K562 (cell line): Measurements from ENCODE around the gene MADCAM1. TPM values are rescaled to one million over a fixed set of nuclear protein-coding genes. Genes with fewer than 3 reads are reported as not detected.

Experiments used
- BHLHE40 ChIP-seq: IDR thresholded peaks from 2 replicates; pipeline ENCODE4 v1.6.1; 2011; ENCODE audit warnings: low read length, improper control_type of control experiment
- CBX1 ChIP-seq: sonication (generic); IDR thresholded peaks from 2 replicates; pipeline ENCODE4 v1.6.1; 2016; ENCODE audit warnings: antibody characterized with exemption, low read depth, mild to moderate bottlenecking
- FOXK1 ChIP-seq: sonication (generic); formaldehyde crosslinking; IDR thresholded peaks from 2 replicates; pipeline ENCODE4 v1.8.0; 2022; ENCODE audit warnings: missing genetic modification reagents, mild to moderate bottlenecking, borderline replicate concordance
- GABPB1 ChIP-seq: sonication (generic); formaldehyde crosslinking; IDR thresholded peaks from 2 replicates; pipeline ENCODE4 v1.8.0; 2022; ENCODE audit warnings: mild to moderate bottlenecking, missing genetic modification reagents
- GATAD2B ChIP-seq: fragments of 450-650 bp; IDR thresholded peaks from 2 replicates; pipeline ENCODE4 v1.6.1; 2017; ENCODE audit warnings: mild to moderate bottlenecking, borderline replicate concordance
- HMG20B ChIP-seq: fragments of 250-450 bp; sonication (Bioruptor Pico); IDR thresholded peaks from 2 replicates; pipeline ENCODE4 v1.5.0; 2021; ENCODE audit warnings: mild to moderate bottlenecking
- LCOR ChIP-seq: sonication (generic); formaldehyde crosslinking; IDR thresholded peaks from 2 replicates; pipeline ENCODE4 v1.8.0; 2022; ENCODE audit warnings: mild to moderate bottlenecking, missing genetic modification reagents
- MECOM ChIP-seq: fragments of 250-450 bp; sonication (Bioruptor Pico); IDR thresholded peaks from 2 replicates; pipeline ENCODE4 v1.8.0; 2022; ENCODE audit warnings: inconsistent platforms
- MEIS2 ChIP-seq: fragments of 450-650 bp; IDR thresholded peaks from 2 replicates; pipeline ENCODE4 v1.6.1; 2014; ENCODE audit warnings: mild to moderate bottlenecking; ENCODE audit not compliant: partially characterized antibody
- PCBP2 ChIP-seq: fragments of 200-400 bp; formaldehyde crosslinking; IDR thresholded peaks from 2 replicates; pipeline ENCODE4 v1.6.1; 2018; ENCODE audit warnings: low read length, low read depth, mild to moderate bottlenecking, moderate library complexity; ENCODE audit not compliant: poor library complexity, severe bottlenecking
- PTBP1 ChIP-seq: fragments of 200-400 bp; formaldehyde crosslinking; IDR thresholded peaks from 2 replicates; pipeline ENCODE4 v1.6.1; 2017; ENCODE audit warnings: low read depth, low read length
- RBM39 ChIP-seq: fragments of 200-400 bp; formaldehyde crosslinking; optimal IDR thresholded peaks from 2 replicates; pipeline ENCODE3; 2018; ENCODE audit warnings: low read depth, low read length
- TGIF2 ChIP-seq: sonication (generic); formaldehyde crosslinking; IDR thresholded peaks from 2 replicates; pipeline ENCODE4 v1.8.1; 2022; ENCODE audit warnings: mild to moderate bottlenecking, missing genetic modification reagents, moderate library complexity
- XRCC4 ChIP-seq: IDR thresholded peaks from one replicate; pipeline ENCODE4 v1.6.1; 2011; ENCODE audit not compliant: insufficient read depth, insufficient read length; ENCODE audit errors: extremely low read depth
- ZFP30 ChIP-seq: fragments of 250-450 bp; sonication (Bioruptor Pico); IDR thresholded peaks from 2 replicates; pipeline ENCODE4 v1.8.0; 2022; ENCODE audit warnings: moderate library complexity, mild to moderate bottlenecking, inconsistent platforms, borderline replicate concordance
- ZNF140 ChIP-seq: fragments of 250-450 bp; sonication (Bioruptor Pico); IDR thresholded peaks from 2 replicates; pipeline ENCODE4 v1.8.0; 2021; ENCODE audit warnings: moderate library complexity, mild to moderate bottlenecking, inconsistent platforms
- ZNF354B ChIP-seq: fragments of 250-450 bp; sonication (Bioruptor Pico); IDR thresholded peaks from 2 replicates; pipeline ENCODE4 v1.4.0; 2020
- ZNF780A ChIP-seq: fragments of 250-450 bp; sonication (Bioruptor Pico); IDR thresholded peaks from 2 replicates; pipeline ENCODE4 v1.5.0; 2021; ENCODE audit warnings: mild to moderate bottlenecking
- polyA plus RNA-seq, 8 experiments: library from polyadenylated mRNA; depleted of rRNA in 4 of 8; stranded (reverse) in 5 of 8; unstranded in 3 of 8; fragments of >200 nt; fragmentation: Nextera tagmentation in 2 of 8; fragmentation: Illumina TruSeq in 1 of 8; extraction: Ambion mirVana in 2 of 8; extraction: Trizol in 1 of 8; gene quantifications; 2 replicates each; pipeline versions ENCODE4 v1.2.1 to v1.2.3, GENCODE V29; 2011 to 2014; ENCODE audit warnings: inconsistent platforms in 1 of 8, missing spikeins in 1 of 8
- total RNA-seq, 7 experiments: library from RNA; depleted of rRNA in 6 of 7; stranded (reverse); fragments of >200 nt in 6 of 7; fragmentation: Illumina TruSeq in 2 of 7; extraction: Trizol in 2 of 7; gene quantifications; 2 replicates each; pipeline versions ENCODE4 v1.2.1 to v1.2.3, GENCODE V29; 2011 to 2021; ENCODE audit warnings: low replicate concordance in 1 of 7
- TF ChIP-seq, protein P1 (sequence below): IDR thresholded peaks from 2 replicates; pipeline ENCODE4 v1.6.1; 2014; ENCODE audit warnings: antibody characterized with exemption
- TF ChIP-seq, protein P2 (sequence below), 2 experiments: fragments of 450-650 bp in 1 of 2; IDR thresholded peaks; 2 replicates each; pipeline ENCODE4 v1.6.1; 2011 to 2017; ENCODE audit warnings: low read depth in 2 of 2, antibody characterized with exemption in 1 of 2, borderline replicate concordance in 1 of 2, low read length in 1 of 2, mild to moderate bottlenecking in 1 of 2, mixed read lengths in 1 of 2; ENCODE audit not compliant: control insufficient read depth in 1 of 2
- TF ChIP-seq, protein P3 (sequence below): conservative IDR thresholded peaks from 2 replicates; pipeline ENCODE4 v1.6.1; 2011; ENCODE audit warnings: low read depth, mild to moderate bottlenecking, low read length; ENCODE audit not compliant: control insufficient read depth
- TF ChIP-seq, protein P4 (sequence below), 3 experiments: fragments of 200-800 bp in 1 of 3; sonication (Bioruptor generic) in 1 of 3; sonication (generic) in 1 of 3; formaldehyde crosslinking in 1 of 3; IDR thresholded peaks; 2 replicates each; pipeline versions ENCODE4 v1.6.1 to v1.8.0; 2016 to 2022; ENCODE audit warnings: mild to moderate bottlenecking in 2 of 3, missing compliant biosample characterization in 2 of 3, missing genetic modification characterization in 2 of 3, missing genetic modification reagents in 1 of 3

Gene MADCAM1
- total and polyA plus RNA-seq, 9 of the 15 experiments (the other 6 are each of a cell fraction or from before 2014, with no cell fraction given) = 0.09 to 0.36 (median 0.09) TPM; not detected in 6

DNA sequence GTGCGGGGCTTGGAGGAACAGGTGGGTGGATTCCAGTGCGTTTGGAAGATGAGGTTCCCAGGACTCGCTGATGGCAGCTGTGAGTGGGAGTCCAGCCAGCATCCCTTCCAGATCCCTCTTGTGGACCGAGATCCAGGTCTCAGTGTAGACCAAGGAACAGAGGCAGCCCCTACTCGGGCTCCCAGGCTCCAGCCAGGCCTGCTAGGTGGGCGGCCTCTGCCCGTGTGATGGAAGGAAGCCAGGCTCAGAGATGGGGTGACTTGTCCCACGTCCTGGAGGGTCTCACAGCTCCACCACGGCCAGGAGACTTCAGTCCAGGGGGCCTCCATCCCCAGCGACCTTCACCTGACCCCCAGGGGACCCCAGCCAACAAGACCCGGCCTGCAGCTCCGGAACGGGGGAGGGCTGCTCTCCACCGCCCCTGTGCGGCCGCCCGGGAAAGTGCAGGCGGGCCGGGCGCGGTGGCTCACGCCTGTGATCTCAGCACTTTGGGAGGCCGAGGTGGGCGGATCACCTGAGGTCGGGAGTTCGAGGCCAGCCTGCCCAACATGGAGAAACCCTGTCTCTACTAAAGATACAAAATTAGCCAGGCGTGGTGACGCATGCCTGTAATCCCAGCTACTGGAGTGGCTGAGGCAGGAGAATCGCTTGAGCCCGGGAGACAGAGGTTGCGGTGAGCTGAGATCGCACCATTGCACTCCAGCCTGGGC, 729 bp upstream of the MADCAM1 start (continued):
- TF ChIP-seq FOXK1 = no peak
- no peak for TF ChIP-seq ZNF354B (CRISPR knock-in tag)
- TF ChIP-seq MECOM = no peak
- TF ChIP-seq ZFP30 (CRISPR knock-in tag) = no peak
- no peak for TF ChIP-seq HMG20B
- no peak for TF ChIP-seq BHLHE40
- TF ChIP-seq, protein P1, sequence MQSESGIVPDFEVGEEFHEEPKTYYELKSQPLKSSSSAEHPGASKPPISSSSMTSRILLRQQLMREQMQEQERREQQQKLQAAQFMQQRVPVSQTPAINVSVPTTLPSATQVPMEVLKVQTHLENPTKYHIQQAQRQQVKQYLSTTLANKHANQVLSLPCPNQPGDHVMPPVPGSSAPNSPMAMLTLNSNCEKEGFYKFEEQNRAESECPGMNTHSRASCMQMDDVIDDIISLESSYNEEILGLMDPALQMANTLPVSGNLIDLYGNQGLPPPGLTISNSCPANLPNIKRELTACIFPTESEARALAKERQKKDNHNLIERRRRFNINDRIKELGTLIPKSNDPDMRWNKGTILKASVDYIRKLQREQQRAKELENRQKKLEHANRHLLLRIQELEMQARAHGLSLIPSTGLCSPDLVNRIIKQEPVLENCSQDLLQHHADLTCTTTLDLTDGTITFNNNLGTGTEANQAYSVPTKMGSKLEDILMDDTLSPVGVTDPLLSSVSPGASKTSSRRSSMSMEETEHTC = no peak
- TF ChIP-seq, protein P2, sequence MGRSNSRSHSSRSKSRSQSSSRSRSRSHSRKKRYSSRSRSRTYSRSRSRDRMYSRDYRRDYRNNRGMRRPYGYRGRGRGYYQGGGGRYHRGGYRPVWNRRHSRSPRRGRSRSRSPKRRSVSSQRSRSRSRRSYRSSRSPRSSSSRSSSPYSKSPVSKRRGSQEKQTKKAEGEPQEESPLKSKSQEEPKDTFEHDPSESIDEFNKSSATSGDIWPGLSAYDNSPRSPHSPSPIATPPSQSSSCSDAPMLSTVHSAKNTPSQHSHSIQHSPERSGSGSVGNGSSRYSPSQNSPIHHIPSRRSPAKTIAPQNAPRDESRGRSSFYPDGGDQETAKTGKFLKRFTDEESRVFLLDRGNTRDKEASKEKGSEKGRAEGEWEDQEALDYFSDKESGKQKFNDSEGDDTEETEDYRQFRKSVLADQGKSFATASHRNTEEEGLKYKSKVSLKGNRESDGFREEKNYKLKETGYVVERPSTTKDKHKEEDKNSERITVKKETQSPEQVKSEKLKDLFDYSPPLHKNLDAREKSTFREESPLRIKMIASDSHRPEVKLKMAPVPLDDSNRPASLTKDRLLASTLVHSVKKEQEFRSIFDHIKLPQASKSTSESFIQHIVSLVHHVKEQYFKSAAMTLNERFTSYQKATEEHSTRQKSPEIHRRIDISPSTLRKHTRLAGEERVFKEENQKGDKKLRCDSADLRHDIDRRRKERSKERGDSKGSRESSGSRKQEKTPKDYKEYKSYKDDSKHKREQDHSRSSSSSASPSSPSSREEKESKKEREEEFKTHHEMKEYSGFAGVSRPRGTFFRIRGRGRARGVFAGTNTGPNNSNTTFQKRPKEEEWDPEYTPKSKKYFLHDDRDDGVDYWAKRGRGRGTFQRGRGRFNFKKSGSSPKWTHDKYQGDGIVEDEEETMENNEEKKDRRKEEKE (IDR thresholded peaks at IDR 0.05; ENCODE audit: borderline replicate concordance in 1 of 2, control insufficient read depth in 1 of 2, low read depth in 2 of 2, low read length in 1 of 2) = no peak
- no peak for TF ChIP-seq ZNF780A (CRISPR knock-in tag)
- no peak for TF ChIP-seq ZNF140 (CRISPR knock-in tag)
- no peak for TF ChIP-seq PTBP1
- no peak for TF ChIP-seq PCBP2
- TF ChIP-seq GABPB1 = no peak
- TF ChIP-seq, protein P3, sequence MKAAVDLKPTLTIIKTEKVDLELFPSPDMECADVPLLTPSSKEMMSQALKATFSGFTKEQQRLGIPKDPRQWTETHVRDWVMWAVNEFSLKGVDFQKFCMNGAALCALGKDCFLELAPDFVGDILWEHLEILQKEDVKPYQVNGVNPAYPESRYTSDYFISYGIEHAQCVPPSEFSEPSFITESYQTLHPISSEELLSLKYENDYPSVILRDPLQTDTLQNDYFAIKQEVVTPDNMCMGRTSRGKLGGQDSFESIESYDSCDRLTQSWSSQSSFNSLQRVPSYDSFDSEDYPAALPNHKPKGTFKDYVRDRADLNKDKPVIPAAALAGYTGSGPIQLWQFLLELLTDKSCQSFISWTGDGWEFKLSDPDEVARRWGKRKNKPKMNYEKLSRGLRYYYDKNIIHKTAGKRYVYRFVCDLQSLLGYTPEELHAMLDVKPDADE = no peak
- no peak for TF ChIP-seq TGIF2 (CRISPR knock-in tag)
- TF ChIP-seq RBM39 = no peak
- no peak for TF ChIP-seq MEIS2
- peak; percentile 97 for TF ChIP-seq CBX1
- TF ChIP-seq XRCC4 = no peak
- TF ChIP-seq LCOR = no peak
- TF ChIP-seq, protein P4, sequence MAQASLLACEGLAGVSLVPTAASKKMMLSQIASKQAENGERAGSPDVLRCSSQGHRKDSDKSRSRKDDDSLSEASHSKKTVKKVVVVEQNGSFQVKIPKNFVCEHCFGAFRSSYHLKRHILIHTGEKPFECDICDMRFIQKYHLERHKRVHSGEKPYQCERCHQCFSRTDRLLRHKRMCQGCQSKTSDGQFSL (CRISPR knock-in tag; IDR thresholded peaks at IDR 0.05) = no peak
- TF ChIP-seq, protein P4 (tag; IDR thresholded peaks at IDR 0.05) = no peak
- no peak for TF ChIP-seq GATAD2B
